Stimulated activated CD8-positive, alpha-beta memory T cell treated with anti-CD3 and anti-CD28 coated beads, Interleukin-7, amount 100 ng/mL, for 1 hour (primary cell): ENCODE measurements around the gene CTRB1.

Source experiments
- DNase-seq, 2 donors: peaks; one replicate each; pipeline ENCODE4 v3.0.0-alpha.2; 2020; ENCODE audit warnings: low read depth in 2 of 2

The CTRB1 gene

GRCh38 chr16:75218256-75219076, at the start of gene CTRB1:
Gene CTRB1, plus strand, starts transcription at chr16:75218988. Its CDS starts 20 bp downstream, at chr16:75219008.
- no peak for DNase-seq

GRCh38 chr16:75169899-75170405, 48.8 kb upstream of the CTRB1 start:
- no peak for DNase-seq

- DNase-seq = no peak
These were observed 46.2 kb upstream of the CTRB1 start for GRCh38 chr16:75172578-75172977.

- DNase-seq = no peak
These were observed 43.7 kb upstream of the CTRB1 start for GRCh38 chr16:75175074-75175473.

GRCh38 chr16:75176926-75177325, 41.9 kb upstream of the CTRB1 start:
- DNase-seq = no peak

GRCh38 chr16:75179208-75179607, 39.6 kb upstream of the CTRB1 start:
- DNase-seq = no peak

GRCh38 chr16:75181630-75182029, 37.2 kb upstream of the CTRB1 start:
- DNase-seq = no peak

GRCh38 chr16:75188832-75189477, 29.8 kb upstream of the CTRB1 start:
- DNase-seq = no peak

GRCh38 chr16:75189638-75190245, 29.0 kb upstream of the CTRB1 start:
- DNase-seq = no peak

GRCh38 chr16:75192606-75193264, 26.1 kb upstream of the CTRB1 start:
- no peak for DNase-seq

GRCh38 chr16:75193265-75193650, 25.5 kb upstream of the CTRB1 start:
- no peak for DNase-seq

- no peak for DNase-seq
These were observed 24.9 kb upstream of the CTRB1 start for GRCh38 chr16:75193730-75194444.

GRCh38 chr16:75195811-75196790, 22.7 kb upstream of the CTRB1 start:
- DNase-seq = no peak

GRCh38 chr16:75196836-75197235, 22.0 kb upstream of the CTRB1 start:
- no peak for DNase-seq

GRCh38 chr16:75197522-75198134, 21.2 kb upstream of the CTRB1 start:
- DNase-seq = no peak

GRCh38 chr16:75198135-75198600, 20.6 kb upstream of the CTRB1 start:
- DNase-seq = no peak

- DNase-seq = no peak
These were observed 16.7 kb upstream of the CTRB1 start for GRCh38 chr16:75202069-75202590.

- DNase-seq = no peak
These were observed 15.7 kb upstream of the CTRB1 start for GRCh38 chr16:75203096-75203495.

- no peak for DNase-seq
These were observed 14.9 kb upstream of the CTRB1 start for GRCh38 chr16:75203667-75204409.
